Measurements from ENCODE around the gene MMRN2.

GRCh38 chr10:86932674-86933073 lies 24.7 kb downstream of the MMRN2 start:
- TF ChIP-seq CTCF (conservative IDR thresholded peaks at IDR 0.05; ENCODE audit: low read depth, low read length) (no peak), EZH2 (IDR thresholded peaks at IDR 0.05; ENCODE audit: borderline replicate concordance, low read depth, low read length, poor library complexity, severe bottlenecking) (no peak)
